Neural cell (in vitro differentiated cells): ENCODE data around the gene SLC6A9.

Experiments
- POLR2AphosphoS5 ChIP-seq: IDR thresholded peaks from 2 replicates; pipeline ENCODE4 v1.6.1; 2012
- RAD21 ChIP-seq: fragments of 450-650 bp; conservative IDR thresholded peaks from 2 replicates; pipeline ENCODE4 v1.6.1; 2014; ENCODE audit warnings: antibody characterized with exemption, mild to moderate bottlenecking, moderate library complexity
- TAF1 ChIP-seq: IDR thresholded peaks from 2 replicates; pipeline ENCODE4 v1.6.1; 2012; ENCODE audit warnings: low read depth
- TF ChIP-seq, protein P1 (sequence below): fragments of 450-650 bp; IDR thresholded peaks from 2 replicates; pipeline ENCODE4 v1.5.1; 2014; ENCODE audit warnings: antibody characterized with exemption, mild to moderate bottlenecking, moderate library complexity; ENCODE audit not compliant: poor library complexity, severe bottlenecking

GRCh38 chr1:43971336-43971980, 59.8 kb downstream of the SLC6A9 start:
- TF ChIP-seq POLR2AphosphoS5 (no peak), TAF1 (no peak), RAD21 (no peak)
- TF ChIP-seq, protein P1, sequence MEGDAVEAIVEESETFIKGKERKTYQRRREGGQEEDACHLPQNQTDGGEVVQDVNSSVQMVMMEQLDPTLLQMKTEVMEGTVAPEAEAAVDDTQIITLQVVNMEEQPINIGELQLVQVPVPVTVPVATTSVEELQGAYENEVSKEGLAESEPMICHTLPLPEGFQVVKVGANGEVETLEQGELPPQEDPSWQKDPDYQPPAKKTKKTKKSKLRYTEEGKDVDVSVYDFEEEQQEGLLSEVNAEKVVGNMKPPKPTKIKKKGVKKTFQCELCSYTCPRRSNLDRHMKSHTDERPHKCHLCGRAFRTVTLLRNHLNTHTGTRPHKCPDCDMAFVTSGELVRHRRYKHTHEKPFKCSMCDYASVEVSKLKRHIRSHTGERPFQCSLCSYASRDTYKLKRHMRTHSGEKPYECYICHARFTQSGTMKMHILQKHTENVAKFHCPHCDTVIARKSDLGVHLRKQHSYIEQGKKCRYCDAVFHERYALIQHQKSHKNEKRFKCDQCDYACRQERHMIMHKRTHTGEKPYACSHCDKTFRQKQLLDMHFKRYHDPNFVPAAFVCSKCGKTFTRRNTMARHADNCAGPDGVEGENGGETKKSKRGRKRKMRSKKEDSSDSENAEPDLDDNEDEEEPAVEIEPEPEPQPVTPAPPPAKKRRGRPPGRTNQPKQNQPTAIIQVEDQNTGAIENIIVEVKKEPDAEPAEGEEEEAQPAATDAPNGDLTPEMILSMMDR, result no peak
